MCF 10A (cell line): Measurements from ENCODE around the gene FOXL2. TPM values are rescaled to one million over a fixed set of nuclear protein-coding genes. Genes with fewer than 3 reads are reported as not detected.

Experiments used
- BruUV-seq: library from RNA; stranded (reverse); fragments of 400-500 nt; replicated peaks from 2 replicates; lab custom pipeline; 2021; lab: Mats Ljungman, UMichigan
- CTCF ChIA-PET: fragments of 300-600 bp; sonication (Branson Sonifier 250); formaldehyde crosslinking; extraction: SDS; loops from one replicate; lab custom pipeline; 2021; ENCODE audit warnings: antibody characterized with exemption, inconsistent platforms; lab: Yijun Ruan, JAX
- POLR2A ChIA-PET: fragments of 300-600, 350-650 bp; sonication (Branson Sonifier 250); formaldehyde crosslinking; extraction: SDS; loops from one replicate; lab custom pipeline; 2020; ENCODE audit warnings: antibody characterized with exemption, inconsistent platforms; lab: Yijun Ruan, JAX
- DNase-seq: peaks from one replicate; pipeline ENCODE4 v3.0.0-alpha.2; 2018; ENCODE audit not compliant: unreplicated experiment
- H3K27ac Mint-ChIP-seq: one replicate; pipeline ENCODE4 v1.8.0; 2022; ENCODE audit warnings: mild to moderate bottlenecking, low read depth, mixed read lengths; ENCODE audit not compliant: unreplicated experiment
- H3K27me3 Mint-ChIP-seq: one replicate; pipeline ENCODE4 v1.8.0; 2022; ENCODE audit warnings: mixed read lengths; ENCODE audit not compliant: insufficient read depth, unreplicated experiment
- H3K36me3 Mint-ChIP-seq: one replicate; pipeline ENCODE4 v1.8.0; 2022; ENCODE audit warnings: mild to moderate bottlenecking, moderate library complexity, mixed read lengths; ENCODE audit not compliant: insufficient read depth, unreplicated experiment
- H3K4me1 Mint-ChIP-seq: one replicate; pipeline ENCODE4 v1.8.0; 2022; ENCODE audit warnings: mixed read lengths; ENCODE audit not compliant: insufficient read depth, unreplicated experiment
- H3K4me3 Mint-ChIP-seq: one replicate; pipeline ENCODE4 v1.8.0; 2022; ENCODE audit warnings: mild to moderate bottlenecking, moderate library complexity, mixed read lengths; ENCODE audit not compliant: unreplicated experiment
- H3K9me3 Mint-ChIP-seq: one replicate; pipeline ENCODE4 v1.8.0; 2022; ENCODE audit warnings: mixed read lengths; ENCODE audit not compliant: unreplicated experiment
- intact Hi-C: fragments of 100-400 bp; cut with micrococcal nuclease; formaldehyde crosslinking; loops from 2 replicates; pipeline ENCODE4 v1.14.1; 2022
- total RNA-seq: library from RNA; stranded (reverse); gene quantifications from 2 replicates; pipeline ENCODE4 v1.2.3, GENCODE V29; 2022
- TF ChIP-seq, protein P1 (sequence below): fragments of 200-600 bp; IDR thresholded peaks from one replicate; pipeline ENCODE4 v1.8.0; 2022; ENCODE audit warnings: antibody characterized with exemption, mild to moderate bottlenecking; ENCODE audit not compliant: unreplicated experiment

The FOXL2 gene
- total RNA-seq, 1 experiment from 2014 or later = 0.30 TPM

- POLR2A ChIA-PET = no interaction called here
- CTCF ChIA-PET = interaction anchor here (0.6 kb wide), 1 partner anchor 402 kb away, joined by 3 read pairs; no protein-coding TSS in a partner anchor
- Mint-ChIP-seq H3K9me3 (no peaks in the 10 kb centered on the region), H3K4me1 (no peaks in the 10 kb centered on the region), H3K4me3 (no peak overlapping the region), H3K27me3 (peaks cover 16% of the 10 kb centered on the region), H3K36me3 (no peaks in the 10 kb centered on the region), H3K27ac (no peak overlapping the region)
- intact Hi-C loops = loop anchor here (5.0 kb wide), 2 partner anchors 173 to 607 kb away; no protein-coding TSS in a partner anchor
- no TSS peak for BruUV-seq
- TF ChIP-seq, protein P1, sequence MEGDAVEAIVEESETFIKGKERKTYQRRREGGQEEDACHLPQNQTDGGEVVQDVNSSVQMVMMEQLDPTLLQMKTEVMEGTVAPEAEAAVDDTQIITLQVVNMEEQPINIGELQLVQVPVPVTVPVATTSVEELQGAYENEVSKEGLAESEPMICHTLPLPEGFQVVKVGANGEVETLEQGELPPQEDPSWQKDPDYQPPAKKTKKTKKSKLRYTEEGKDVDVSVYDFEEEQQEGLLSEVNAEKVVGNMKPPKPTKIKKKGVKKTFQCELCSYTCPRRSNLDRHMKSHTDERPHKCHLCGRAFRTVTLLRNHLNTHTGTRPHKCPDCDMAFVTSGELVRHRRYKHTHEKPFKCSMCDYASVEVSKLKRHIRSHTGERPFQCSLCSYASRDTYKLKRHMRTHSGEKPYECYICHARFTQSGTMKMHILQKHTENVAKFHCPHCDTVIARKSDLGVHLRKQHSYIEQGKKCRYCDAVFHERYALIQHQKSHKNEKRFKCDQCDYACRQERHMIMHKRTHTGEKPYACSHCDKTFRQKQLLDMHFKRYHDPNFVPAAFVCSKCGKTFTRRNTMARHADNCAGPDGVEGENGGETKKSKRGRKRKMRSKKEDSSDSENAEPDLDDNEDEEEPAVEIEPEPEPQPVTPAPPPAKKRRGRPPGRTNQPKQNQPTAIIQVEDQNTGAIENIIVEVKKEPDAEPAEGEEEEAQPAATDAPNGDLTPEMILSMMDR = no peak
- DNase-seq = no peak
Observed at GRCh38 chr3:138938877-138939560, 7.9 kb downstream of the FOXL2 start.

GRCh38 chr3:138938056-138938876, 8.7 kb downstream of the FOXL2 start:
- intact Hi-C loops = loop anchor here (5.0 kb wide), 2 partner anchors 174 to 606 kb away; no protein-coding TSS in a partner anchor
- BruUV-seq = no TSS peak
- TF ChIP-seq, protein P1 = no peak
- Mint-ChIP-seq H3K36me3 (no peaks in the 10 kb centered on the region), H3K27ac (no peak overlapping the region), H3K4me1 (no peaks in the 10 kb centered on the region), H3K9me3 (no peaks in the 10 kb centered on the region), H3K4me3 (no peak overlapping the region), H3K27me3 (peaks cover 16% of the 10 kb centered on the region)
- DNase-seq = no peak
- ChIA-PET POLR2A (no interaction called here), CTCF (interaction anchor here (0.6 to 1.0 kb wide), 3 partner anchors 37 to 403 kb away, joined by 3 to 5 read pairs (median 4); no protein-coding TSS in a partner anchor)

DNA sequence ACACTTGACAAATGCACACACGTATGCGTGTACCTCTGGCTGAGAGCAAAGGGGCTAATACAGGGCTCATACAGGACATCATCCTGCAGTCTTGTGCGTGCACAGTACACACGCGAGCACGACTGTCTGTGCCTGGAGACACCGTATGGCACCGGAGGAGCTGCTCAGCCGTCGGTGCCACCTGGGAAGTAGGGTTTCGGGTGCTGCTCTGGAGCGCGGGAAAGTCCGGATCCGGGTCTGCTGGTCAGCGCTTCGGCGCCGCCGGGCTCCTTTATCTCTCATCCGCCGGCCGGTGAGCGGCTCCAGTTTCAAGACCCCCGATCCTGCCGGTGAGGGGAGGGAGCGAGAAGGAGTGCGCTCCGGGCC, 9.3 kb downstream of the FOXL2 start:
- CTCF ChIA-PET = interaction anchor here (0.6 to 7.1 kb wide), 4 partner anchors 15 to 38 kb away, joined by 4 to 112 read pairs (median 9); no protein-coding TSS in a partner anchor
- H3K4me3 Mint-ChIP-seq = no peak overlapping the region
- BruUV-seq = no TSS peak
- TF ChIP-seq, protein P1 = no peak
- no peak for DNase-seq
- H3K4me1 Mint-ChIP-seq = no peaks in the 10 kb centered on the region
- POLR2A ChIA-PET = no interaction called here
- intact Hi-C loops = loop anchor here (5.0 kb wide), 2 partner anchors 175 to 605 kb away; no protein-coding TSS in a partner anchor
- no peaks in the 10 kb centered on the region for H3K9me3 Mint-ChIP-seq
- H3K36me3 Mint-ChIP-seq = no peaks in the 10 kb centered on the region
- H3K27ac Mint-ChIP-seq = no peak overlapping the region
- peaks cover 16% of the 10 kb centered on the region for H3K27me3 Mint-ChIP-seq
